Vagina (tissue), 2 donors: ENCODE results near the gene DISP3.

ENCODE experiments used
- POLR2A ChIP-seq, 2 donors: fragments of 450-650 bp; IDR thresholded peaks; one replicate each; pipeline ENCODE4 v1.6.1; 2017; ENCODE audit warnings: antibody characterized with exemption in 2 of 2, mild to moderate bottlenecking in 2 of 2, moderate library complexity in 2 of 2
- POLR2AphosphoS5 ChIP-seq, 2 donors: sonication (generic); formaldehyde crosslinking; IDR thresholded peaks; one replicate each; pipeline ENCODE4 v1.9.0; 2017; ENCODE audit warnings: antibody characterized with exemption in 2 of 2, mild to moderate bottlenecking in 2 of 2, low read depth in 1 of 2; ENCODE audit not compliant: insufficient read depth in 1 of 2
- TF ChIP-seq, protein P1 (sequence below), 3 experiments: fragments of 450-650 bp in 2 of 3; fragments of 200-600 bp in 1 of 3; sonication (generic) in 1 of 3; IDR thresholded peaks; one replicate each; pipeline ENCODE4 v1.5.1; 2017 to 2019; ENCODE audit warnings: antibody characterized with exemption in 3 of 3, mild to moderate bottlenecking in 2 of 3, moderate library complexity in 2 of 3

DNA sequence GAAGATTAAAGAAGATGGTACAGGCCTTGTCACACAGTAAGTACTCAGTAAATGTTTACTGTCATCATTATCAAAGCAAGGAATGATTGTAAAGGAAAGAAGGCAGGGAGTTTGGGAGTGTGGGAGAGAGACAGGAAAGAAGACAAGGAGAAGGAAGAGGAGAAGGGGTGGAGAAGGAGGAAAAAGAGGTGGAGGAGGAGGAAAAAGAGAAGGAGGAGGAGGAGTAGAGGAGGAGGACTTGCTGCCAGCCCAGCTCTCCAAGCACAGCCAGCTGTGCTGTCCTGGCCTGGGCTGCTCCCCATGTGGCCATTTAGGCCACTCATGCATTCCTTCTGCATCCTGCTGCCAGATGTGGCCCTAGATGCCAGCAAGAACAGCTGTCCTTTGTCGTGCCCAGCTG lies 7.5 kb upstream of the DISP3 start:
- TF ChIP-seq, protein P1, sequence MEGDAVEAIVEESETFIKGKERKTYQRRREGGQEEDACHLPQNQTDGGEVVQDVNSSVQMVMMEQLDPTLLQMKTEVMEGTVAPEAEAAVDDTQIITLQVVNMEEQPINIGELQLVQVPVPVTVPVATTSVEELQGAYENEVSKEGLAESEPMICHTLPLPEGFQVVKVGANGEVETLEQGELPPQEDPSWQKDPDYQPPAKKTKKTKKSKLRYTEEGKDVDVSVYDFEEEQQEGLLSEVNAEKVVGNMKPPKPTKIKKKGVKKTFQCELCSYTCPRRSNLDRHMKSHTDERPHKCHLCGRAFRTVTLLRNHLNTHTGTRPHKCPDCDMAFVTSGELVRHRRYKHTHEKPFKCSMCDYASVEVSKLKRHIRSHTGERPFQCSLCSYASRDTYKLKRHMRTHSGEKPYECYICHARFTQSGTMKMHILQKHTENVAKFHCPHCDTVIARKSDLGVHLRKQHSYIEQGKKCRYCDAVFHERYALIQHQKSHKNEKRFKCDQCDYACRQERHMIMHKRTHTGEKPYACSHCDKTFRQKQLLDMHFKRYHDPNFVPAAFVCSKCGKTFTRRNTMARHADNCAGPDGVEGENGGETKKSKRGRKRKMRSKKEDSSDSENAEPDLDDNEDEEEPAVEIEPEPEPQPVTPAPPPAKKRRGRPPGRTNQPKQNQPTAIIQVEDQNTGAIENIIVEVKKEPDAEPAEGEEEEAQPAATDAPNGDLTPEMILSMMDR (IDR thresholded peaks at IDR 0.05), result no peak
- TF ChIP-seq POLR2AphosphoS5 (IDR thresholded peaks at IDR 0.05; ENCODE audit: insufficient read depth in 1 of 2, low read depth in 1 of 2) (no peak), POLR2A (IDR thresholded peaks at IDR 0.05) (no peak)
